GM04504 (cell line): ENCODE results near the gene ESRRG.
A peak's percentile ranks its signal among the peaks of the same experiment; 100 is the strongest.

Experiments used
- DNase-seq: peaks from one replicate; pipeline ENCODE4 v3.0.0-alpha.2; 2012; ENCODE audit warnings: low read depth

The ESRRG gene

GRCh38 chr1:216627252-216627651, 96.0 kb downstream of the ESRRG start:
- no peak for DNase-seq

- no peak for DNase-seq
These were observed 96.7 kb downstream of the ESRRG start for GRCh38 chr1:216626394-216627067.

GRCh38 chr1:216621536-216621935, 101.7 kb downstream of the ESRRG start:
- DNase-seq = no peak

GRCh38 chr1:216617081-216617875, 106.0 kb downstream of the ESRRG start:
- DNase-seq = no peak

GRCh38 chr1:216616425-216616824, 106.8 kb downstream of the ESRRG start:
- no peak for DNase-seq

- DNase-seq = no peak
These were observed 109.0 kb downstream of the ESRRG start for GRCh38 chr1:216614011-216614934.

GRCh38 chr1:216612291-216612690, 110.9 kb downstream of the ESRRG start:
- DNase-seq = no peak

- no peak for DNase-seq
These were observed 116.0 kb downstream of the ESRRG start for GRCh38 chr1:216607067-216607697.

- DNase-seq = no peak
These were observed 117.1 kb downstream of the ESRRG start for GRCh38 chr1:216606047-216606637.

GRCh38 chr1:216604771-216605170, 118.5 kb downstream of the ESRRG start:
- DNase-seq = no peak

GRCh38 chr1:216600730-216601609, 122.3 kb downstream of the ESRRG start:
- peak; percentile 60 for DNase-seq

- DNase-seq = no peak
These were observed 123.4 kb downstream of the ESRRG start for GRCh38 chr1:216599851-216600250.

- DNase-seq = no peak
These were observed 124.8 kb downstream of the ESRRG start for GRCh38 chr1:216598448-216598847.

- DNase-seq = no peak
These were observed 126.9 kb downstream of the ESRRG start for GRCh38 chr1:216596281-216596862.

GRCh38 chr1:216587715-216588114, 135.5 kb downstream of the ESRRG start:
- no peak for DNase-seq

- no peak for DNase-seq
These were observed 141.1 kb downstream of the ESRRG start for GRCh38 chr1:216582151-216582550.

- DNase-seq = no peak
These were observed 142.6 kb downstream of the ESRRG start for GRCh38 chr1:216580538-216581057.

GRCh38 chr1:216576234-216576937, 146.8 kb downstream of the ESRRG start:
- no peak for DNase-seq

GRCh38 chr1:216566641-216567205, 156.5 kb downstream of the ESRRG start:
- no peak for DNase-seq
